ENCODE results near the gene IMPG1. TPM values are rescaled to one million over a fixed set of nuclear protein-coding genes. Genes with fewer than 3 reads are reported as not detected.

The IMPG1 gene
- total RNA-seq, 1 experiment from 2014 or later = not detected

GRCh38 chr6:75934643-75935472 lies 137.6 kb downstream of the IMPG1 start:
- Histone ChIP-seq H2BK120ac (ENCODE audit: low read depth, low read length, poor library complexity, severe bottlenecking) (no peak overlapping the region), H3K9ac (ENCODE audit: extremely low read depth, insufficient read length, low read length) (no peak overlapping the region), H3K79me1 (ENCODE audit: insufficient read depth, low read depth, low read length, poor library complexity, severe bottlenecking) (no peaks in the 10 kb centered on the region), H2AFZ (ENCODE audit: low read length) (no peak overlapping the region), H3K4me1 (ENCODE audit: insufficient read depth, low read length) (peaks cover 2% of the 10 kb centered on the region; the same call in 1 of the 2 replicates), H4K91ac (ENCODE audit: insufficient read length, low read depth, low read length) (no peak overlapping the region), H3K4ac (ENCODE audit: low read depth, low read length) (no peak overlapping the region), H2BK12ac (ENCODE audit: insufficient read length, low read depth, low read length) (no peak overlapping the region), H4K20me1 (ENCODE audit: control insufficient read depth, insufficient read depth, insufficient read length) (no peaks in the 10 kb centered on the region), H3K27me3 (ENCODE audit: insufficient read depth, low read length) (peaks cover 5% of the 10 kb centered on the region; the same call in 1 of the 2 replicates), H3K23me2 (ENCODE audit: insufficient read length, low read depth, low read length, poor library complexity, severe bottlenecking) (peaks cover 5% of the 10 kb centered on the region), H2BK15ac (ENCODE audit: low read depth, low read length) (no peak overlapping the region), H3K9me3 (ENCODE audit: control insufficient read depth, low read depth, low read length) (no peaks in the 10 kb centered on the region), H3K23ac (ENCODE audit: insufficient read length, low read depth, low read length) (no peak overlapping the region), H3K79me2 (ENCODE audit: insufficient read depth, low read length) (no peaks in the 10 kb centered on the region), H3K14ac (ENCODE audit: insufficient read depth, low read length) (no peak overlapping the region), H3K18ac (ENCODE audit: insufficient read length, low read depth, low read length) (no peak overlapping the region), H3K4me2 (ENCODE audit: insufficient read depth, insufficient read length, low read length) (peak overlapping the region; percentile 74), H3K27ac (ENCODE audit: insufficient read length, low read depth, low read length) (no peak overlapping the region), H4K5ac (ENCODE audit: insufficient read length, low read depth, low read length) (no peak overlapping the region), H2BK5ac (ENCODE audit: insufficient read length, low read length) (no peak overlapping the region), H2BK20ac (ENCODE audit: low read depth, low read length, poor library complexity, severe bottlenecking) (no peak overlapping the region), H2AK5ac (ENCODE audit: insufficient read length, low read length) (no peak overlapping the region), H4K8ac (replicated peaks; ENCODE audit: insufficient read length, low read depth, low read length) (no peak overlapping the region), H3T11ph (ENCODE audit: low read length) (no peak overlapping the region), H3K56ac (ENCODE audit: insufficient read length, low read depth, low read length) (no peak overlapping the region)
- Mint-ChIP-seq H3K4me3 (peak overlapping the region; percentile 70 to 76), H3K4me1 (peaks cover 22% of the 10 kb centered on the region in 2 experiments), H3K36me3 (ENCODE audit: insufficient read depth in 1 of 3, low read depth in 3 of 3) (no peaks in the 10 kb centered on the region), H3K9me3 (peaks cover 0 to 5% of the 10 kb centered on the region in 2 experiments; a peak in 1 of 5 replicates), H3K27me3 (ENCODE audit: low read depth) (peaks cover 46% of the 10 kb centered on the region), H3K27ac (0 out of 7 replicates have a peak overlapping the region, but pooled peaks of 1 of the 3 experiments have one; percentile 34)
- no CpG with 5 or more reads among the region's 32 CpGs for WGBS (ENCODE audit: extremely low coverage, insufficient read length, low lambda C conversion rate)
- TF ChIP-seq CTCF (conservative IDR thresholded peaks at IDR 0.05) = peak; percentile 89
- peak; percentile 67 for DNase-seq
